Measurements from ENCODE around the gene RAD51B. TPM values are rescaled to one million over a fixed set of nuclear protein-coding genes. Genes with fewer than 3 reads are reported as not detected.

RAD51B gene
- polyA plus RNA-seq, 3 donors = 3.6 to 11.6 (median 9.4) TPM

- Histone ChIP-seq H4K20me1 (ENCODE audit: insufficient read depth, low read length) (no peaks in the 10 kb centered on the region), H3K36me3 (replicated peaks in 1 of 2; ENCODE audit: control insufficient read depth in 1 of 2, insufficient read depth in 2 of 2, low read length in 2 of 2) (no peaks in the 10 kb centered on the region), H3K4me2 (replicated peaks; ENCODE audit: extremely low read depth, low read length, poor library complexity, severe bottlenecking) (no peak overlapping the region), H3K79me2 (ENCODE audit: insufficient read depth, low read length) (no peaks in the 10 kb centered on the region), H3K9ac (ENCODE audit: insufficient read depth, low read length, poor library complexity, severe bottlenecking) (no peak overlapping the region), H3K4me3 (replicated peaks in 1 of 3; ENCODE audit: low read depth in 2 of 3, low read length in 3 of 3) (no peak overlapping the region), H2AFZ (ENCODE audit: insufficient read depth, low read depth, low read length, poor library complexity, severe bottlenecking) (peak overlapping the region; percentile 32), H3K27me3 (ENCODE audit: control insufficient read depth in 2 of 2, insufficient read depth in 2 of 2, low read length in 2 of 2) (peaks cover 0 to 3% of the 10 kb centered on the region in 2 donors), H3K9me3 (replicated peaks in 1 of 2; ENCODE audit: control insufficient read depth in 1 of 2, insufficient read depth in 1 of 2, low read length in 2 of 2) (no peaks in the 10 kb centered on the region), H3K27ac (ENCODE audit: low read depth in 1 of 2, low read length in 2 of 2) (no peak overlapping the region), H3K4me1 (ENCODE audit: control insufficient read depth in 1 of 2, insufficient read depth in 2 of 2, low read length in 2 of 2) (peaks cover 23 to 27% of the 10 kb centered on the region in 2 donors)
- TF ChIP-seq CTCF (IDR thresholded peaks at IDR 0.05) = no peak
- Mint-ChIP-seq H3K27me3 (ENCODE audit: low read depth in 3 of 3) (peaks cover 2 to 9% (median 4%) of the 10 kb centered on the region in 3 donors), H3K4me3 (peak overlapping the region in 1 of 2 donors; percentile 14), H3K9me3 (peaks cover 0 to 5% (median 0%) of the 10 kb centered on the region in 7 donors), H3K4me1 (peaks cover 25% of the 10 kb centered on the region), H3K27ac (peak overlapping the region in 1 of 7 donors; percentile 50), H3K36me3 (peaks cover 0 to 4% of the 10 kb centered on the region in 2 donors)
- intact Hi-C loops (cut with micrococcal nuclease) = loop anchor here (10.0 kb wide), 2 partner anchors 51 to 299 kb away; no protein-coding TSS in a partner anchor
- DNase-seq = peak in 1 of 3 donors; percentile 52
- WGBS (ENCODE audit: insufficient coverage) = 28% methylated on average over 14 of the region's 21 CpGs
These were observed 743.9 kb downstream of the RAD51B start for GRCh38 chr14:68563251-68564131.

- 94% methylated on average over 14 of the region's 18 CpGs for WGBS (ENCODE audit: insufficient coverage)
- peaks cover 0 to 5% (median 3%) of the 10 kb centered on the region in 7 donors for H3K9me3 Mint-ChIP-seq
- H3K27ac Mint-ChIP-seq = peak overlapping the region in 1 of 7 donors; percentile 84
- H3K9me3 ChIP-seq (replicated peaks in 1 of 2; ENCODE audit: control insufficient read depth in 1 of 2, insufficient read depth in 1 of 2, low read length in 2 of 2) = no peaks in the 10 kb centered on the region
- H3K36me3 ChIP-seq (replicated peaks in 1 of 2; ENCODE audit: control insufficient read depth in 1 of 2, insufficient read depth in 2 of 2, low read length in 2 of 2) = no peaks in the 10 kb centered on the region
- no peak overlapping the region for H2AFZ ChIP-seq (ENCODE audit: insufficient read depth, low read depth, low read length, poor library complexity, severe bottlenecking)
- H3K27me3 Mint-ChIP-seq (ENCODE audit: low read depth in 3 of 3) = peaks cover 2 to 9% (median 4%) of the 10 kb centered on the region in 3 donors
- H3K4me2 ChIP-seq (replicated peaks; ENCODE audit: extremely low read depth, low read length, poor library complexity, severe bottlenecking) = no peak overlapping the region
- H3K4me3 ChIP-seq (replicated peaks in 1 of 3; ENCODE audit: low read depth in 2 of 3, low read length in 3 of 3) = no peak overlapping the region
- no peak overlapping the region for H3K9ac ChIP-seq (ENCODE audit: insufficient read depth, low read length, poor library complexity, severe bottlenecking)
- no peak overlapping the region for H3K4me3 Mint-ChIP-seq
- H4K20me1 ChIP-seq (ENCODE audit: insufficient read depth, low read length) = no peaks in the 10 kb centered on the region
- peaks cover 0 to 3% of the 10 kb centered on the region in 2 donors for H3K27me3 ChIP-seq (ENCODE audit: control insufficient read depth in 2 of 2, insufficient read depth in 2 of 2, low read length in 2 of 2)
- H3K36me3 Mint-ChIP-seq = peaks cover 3 to 7% of the 10 kb centered on the region in 2 donors
- DNase-seq = no peak
- peaks cover 33% of the 10 kb centered on the region for H3K4me1 Mint-ChIP-seq
- intact Hi-C loops (cut with micrococcal nuclease) = loop anchor here (10.0 kb wide), 2 partner anchors 50 to 300 kb away; no protein-coding TSS in a partner anchor
- H3K27ac ChIP-seq (ENCODE audit: low read depth in 1 of 2, low read length in 2 of 2) = no peak overlapping the region
- H3K79me2 ChIP-seq (ENCODE audit: insufficient read depth, low read length) = no peaks in the 10 kb centered on the region
- H3K4me1 ChIP-seq (ENCODE audit: control insufficient read depth in 1 of 2, insufficient read depth in 2 of 2, low read length in 2 of 2) = peaks cover 31 to 35% of the 10 kb centered on the region in 2 donors
- TF ChIP-seq CTCF (IDR thresholded peaks at IDR 0.05) = no peak
These were observed 744.7 kb downstream of the RAD51B start for GRCh38 chr14:68564191-68564825.
